NCI-H1436 treated with DMSO at 0.1 percent for 48 hours (cell line): ENCODE measurements around the gene CHAMP1.
"Not testable (repeated sequence)": the region's sequence is repeated elsewhere in the genome, so short reads cannot be mapped to it uniquely, and the experiment has no call there.

ENCODE experiments used
- DNase-seq: peaks from one replicate; lab custom pipeline; 2025; lab: John Stamatoyannopoulos, UW

The CHAMP1 gene

DNA sequence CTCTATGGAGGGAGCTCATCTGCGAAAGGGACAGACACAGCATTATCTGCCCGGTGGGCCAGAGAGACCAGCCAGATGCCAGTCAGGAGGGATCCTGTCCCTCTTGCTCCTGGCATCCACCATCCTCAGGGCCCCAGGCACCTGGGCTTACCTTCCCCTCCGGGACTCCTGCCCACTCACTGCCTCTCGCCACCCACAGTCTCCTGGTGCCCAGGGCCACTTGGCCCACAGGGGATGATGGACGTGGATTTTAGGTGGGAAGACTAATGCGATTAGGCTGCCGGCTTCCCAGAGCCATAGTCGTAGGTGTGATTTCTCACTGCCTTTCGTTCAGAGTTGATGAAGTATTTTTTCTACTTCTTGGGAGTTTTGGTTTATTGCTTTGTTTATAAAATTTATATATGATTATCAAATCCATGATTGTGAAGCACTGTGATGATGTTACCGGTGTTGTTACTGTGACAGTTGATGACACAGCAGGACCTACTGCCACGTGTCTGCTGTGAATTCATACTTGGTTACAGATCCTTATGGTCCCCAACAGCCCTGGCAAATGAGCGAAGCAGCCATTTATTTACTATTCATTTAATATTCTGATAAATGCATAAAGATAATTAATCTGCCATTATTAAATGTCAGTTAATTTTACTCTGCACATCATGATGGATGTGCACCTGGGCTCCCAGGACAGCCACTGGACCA lies 14.5 kb upstream of the CHAMP1 start:
- DNase-seq: no peak

DNA sequence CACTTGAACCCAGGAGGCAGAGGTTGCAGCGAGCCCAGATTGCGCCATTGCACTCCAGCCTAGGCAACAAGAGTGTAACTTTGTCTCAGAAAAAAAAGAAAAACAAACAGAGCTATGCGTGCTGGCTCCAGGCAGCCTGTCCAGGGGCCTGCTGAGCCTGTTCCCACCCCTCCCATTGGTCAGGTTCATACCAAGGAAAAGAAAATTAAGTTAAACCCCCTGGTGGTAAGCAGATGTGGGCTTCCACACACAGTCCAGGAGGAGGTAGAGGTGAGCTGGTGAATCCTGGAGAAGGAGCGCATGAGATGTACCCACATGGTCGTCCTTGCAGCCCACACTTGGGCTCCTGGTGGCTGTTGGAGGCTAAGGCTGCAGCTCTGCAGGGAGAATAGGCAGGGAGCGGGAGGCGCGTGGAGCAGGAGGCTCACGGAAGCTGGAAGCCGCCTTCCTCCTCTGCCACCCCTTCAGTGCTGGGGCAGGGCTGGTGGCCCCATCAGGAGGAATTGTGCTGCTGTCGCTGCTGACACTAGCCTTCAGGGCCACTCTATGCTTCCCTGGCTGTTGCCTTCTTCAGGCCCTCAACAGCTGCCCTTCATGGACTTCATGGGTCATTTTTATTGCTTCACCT lies 10.5 kb upstream of the CHAMP1 start:
- no peak for DNase-seq

GRCh38 chr13:114304346-114305034 lies 9.8 kb upstream of the CHAMP1 start:
- no peak for DNase-seq

DNA sequence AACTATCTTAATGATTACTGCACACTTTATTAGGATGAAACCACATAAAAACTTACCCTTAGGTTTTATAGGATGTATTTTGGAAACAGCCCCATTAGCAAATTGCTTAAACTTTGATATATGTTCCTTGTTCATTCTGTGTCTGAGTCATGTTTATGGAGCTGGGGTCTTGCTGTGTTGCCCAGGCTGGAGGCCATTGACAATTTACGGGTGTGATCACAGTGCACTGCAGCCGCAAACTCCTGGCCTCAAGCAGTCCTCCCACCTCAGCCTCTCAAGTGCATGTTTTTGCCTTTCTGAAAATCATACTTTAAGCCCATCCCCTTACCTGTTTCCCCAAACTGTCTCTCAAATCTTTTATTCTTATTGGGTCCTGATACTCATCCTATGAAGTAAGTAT lies 5.2 kb upstream of the CHAMP1 start:
- DNase-seq: no peak

- no peak for DNase-seq
Observed at GRCh38 chr13:114309806-114310410, 4.4 kb upstream of the CHAMP1 start.

DNA sequence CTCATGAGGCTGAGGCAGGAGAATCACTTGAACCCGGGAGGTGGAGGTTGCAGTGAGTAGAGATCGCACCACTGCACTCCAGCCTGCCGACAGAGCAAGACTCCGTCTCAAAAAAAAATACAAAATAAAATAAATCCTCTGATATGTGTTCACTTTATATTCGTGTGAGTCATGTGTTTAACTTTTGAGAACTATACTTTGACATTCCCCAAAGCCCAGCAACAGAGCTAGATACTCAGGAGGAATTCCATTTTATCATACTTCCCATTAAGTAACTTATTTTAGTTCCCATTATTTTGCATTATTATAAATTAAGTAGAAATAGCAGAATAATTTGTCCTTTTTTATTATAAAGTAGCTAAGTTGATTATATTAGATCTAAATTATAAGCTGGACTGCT lies 3.3 kb upstream of the CHAMP1 start:
- no peak for DNase-seq

DNA sequence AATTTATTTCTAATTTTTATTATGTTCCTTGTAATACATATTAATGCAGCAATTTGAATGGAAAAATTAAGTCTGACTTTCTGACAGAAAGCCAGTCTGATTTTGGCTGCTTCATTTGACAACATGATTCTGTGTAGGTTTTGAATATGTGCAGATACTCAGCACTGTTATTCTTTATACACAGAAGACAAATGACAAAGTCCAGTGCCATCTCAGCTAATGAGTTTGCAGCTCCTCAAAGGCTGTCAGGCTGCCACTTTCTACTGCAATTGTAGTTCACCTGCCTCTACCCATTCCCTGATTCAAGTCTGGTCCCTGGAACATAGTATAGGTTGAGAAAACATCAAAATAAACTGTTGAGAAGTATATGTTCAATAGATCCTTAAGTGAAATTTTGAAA lies 2.9 kb upstream of the CHAMP1 start:
- no peak for DNase-seq

DNA sequence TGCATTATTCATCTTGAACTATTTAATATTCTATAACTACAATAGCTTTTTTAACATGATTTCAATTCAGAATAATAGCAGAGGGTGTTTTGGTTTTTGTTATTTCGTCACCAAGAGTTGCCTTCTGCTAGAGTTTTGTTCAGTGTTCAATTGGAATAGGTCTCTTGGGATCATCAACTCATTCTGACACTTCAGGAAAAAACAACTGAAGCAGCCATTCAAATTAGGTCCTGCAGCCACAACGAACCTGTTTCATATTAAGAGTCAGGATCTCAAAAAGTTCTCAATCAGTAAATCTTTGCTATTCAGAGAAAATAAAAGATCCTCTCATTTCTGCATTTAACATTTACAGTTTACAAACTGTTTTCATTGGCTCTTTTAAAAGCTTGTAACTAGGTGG lies 2.4 kb upstream of the CHAMP1 start:
- peak; percentile 31 for DNase-seq

DNA sequence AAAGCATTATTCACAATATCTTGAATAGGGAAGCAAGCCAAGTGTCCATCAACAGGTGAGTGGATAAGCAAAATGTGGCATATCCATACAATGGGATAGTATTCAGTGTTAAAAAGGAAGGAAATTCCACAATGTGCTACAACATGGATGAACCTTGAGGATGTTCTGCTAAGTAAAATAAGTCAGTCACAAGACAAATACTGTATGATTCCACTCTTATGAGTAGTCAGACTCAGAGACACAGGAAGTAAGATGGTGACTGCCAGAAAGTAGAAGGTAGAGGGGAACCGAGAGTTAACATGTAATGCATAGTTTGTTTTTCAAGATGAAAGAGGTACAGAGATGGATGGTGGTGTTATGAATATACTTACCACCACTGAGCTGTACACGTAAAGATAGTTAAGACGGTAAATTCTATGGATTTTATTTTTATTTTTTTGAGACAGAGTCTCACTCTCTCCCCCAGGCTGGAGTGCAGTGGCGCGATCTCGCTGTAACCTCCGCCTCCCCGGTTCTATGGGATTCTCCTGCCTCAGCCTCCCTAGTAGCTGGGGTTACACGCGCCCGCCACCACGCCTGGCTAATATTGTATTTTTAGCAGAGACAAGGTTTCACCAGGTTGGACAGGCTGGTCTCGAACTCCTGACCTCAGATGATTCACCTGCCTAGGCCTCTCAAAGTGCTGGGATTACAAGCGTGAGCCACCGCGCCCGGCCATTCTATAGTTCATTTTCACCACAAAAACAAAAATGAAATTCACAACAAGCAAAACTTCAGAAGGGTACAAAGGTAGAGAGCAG lies 1.0 kb upstream of the CHAMP1 start:
- DNase-seq: no peak

- no peak for DNase-seq
Observed at GRCh38 chr13:114315074-114315785, 927 bp downstream of the CHAMP1 start.

DNA sequence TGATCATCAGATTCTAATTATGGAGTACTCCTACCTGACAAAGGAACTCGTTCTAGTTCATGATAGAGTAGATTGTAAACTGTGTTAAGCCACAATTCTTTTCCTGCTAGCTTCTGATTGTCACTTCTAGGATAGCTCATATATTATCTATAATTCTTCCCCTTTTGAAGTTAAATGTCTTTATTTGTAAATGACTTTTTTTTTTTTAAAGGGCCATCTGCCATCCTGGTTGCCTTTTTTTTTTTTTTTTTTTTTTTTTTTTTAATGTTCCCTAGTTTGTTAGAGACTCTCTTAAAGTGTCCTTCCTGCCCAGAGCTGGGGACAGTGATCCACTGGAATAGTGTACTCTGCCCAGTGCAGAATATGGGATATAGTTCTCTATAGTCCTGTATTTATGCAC lies 4.3 kb downstream of the CHAMP1 start:
- DNase-seq: no peak

DNA sequence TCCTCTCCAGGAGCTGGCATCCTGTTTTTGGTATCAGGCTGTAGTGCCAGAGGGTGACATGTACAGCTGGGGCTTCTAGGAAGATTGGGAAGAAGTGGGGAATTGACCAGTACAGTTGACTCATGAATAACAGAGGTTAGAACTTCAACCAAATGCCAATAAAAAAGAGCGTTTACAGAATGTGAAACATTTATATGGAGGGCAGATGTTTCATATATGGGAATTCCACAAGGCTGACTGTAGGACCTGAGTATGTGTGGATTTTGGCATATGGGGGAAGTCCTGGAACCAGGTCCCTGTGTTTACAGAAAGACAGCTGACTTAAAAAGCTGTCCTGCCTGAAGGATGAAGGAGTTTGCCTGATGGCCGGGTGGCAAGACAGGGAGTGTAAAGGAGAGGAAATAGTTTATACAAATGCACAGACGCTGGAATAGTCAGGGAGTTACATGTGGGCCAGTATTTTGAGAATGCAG lies 5.2 kb downstream of the CHAMP1 start:
- no peak for DNase-seq

GRCh38 chr13:114320065-114320464 lies 5.8 kb downstream of the CHAMP1 start:
- DNase-seq: no peak

DNA sequence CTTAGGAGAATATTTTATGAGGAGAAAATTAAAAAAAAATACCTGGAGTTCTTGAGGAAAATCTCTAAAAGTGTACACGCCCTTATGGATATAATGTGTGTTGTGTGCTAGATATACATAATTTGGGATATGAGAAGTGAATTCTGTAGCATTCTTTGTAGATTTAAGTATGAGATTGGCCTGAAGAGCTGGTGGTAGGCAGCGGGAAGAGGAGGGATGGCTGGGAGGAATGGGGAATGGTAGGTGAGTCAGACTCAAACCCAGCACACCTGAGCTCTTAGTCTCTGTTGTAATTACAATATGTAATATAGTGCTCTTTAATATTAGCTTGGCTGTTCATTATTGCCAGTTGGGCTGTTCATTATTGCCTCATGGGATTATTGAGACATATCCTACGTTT lies 7.0 kb downstream of the CHAMP1 start:
- DNase-seq: no peak

DNA sequence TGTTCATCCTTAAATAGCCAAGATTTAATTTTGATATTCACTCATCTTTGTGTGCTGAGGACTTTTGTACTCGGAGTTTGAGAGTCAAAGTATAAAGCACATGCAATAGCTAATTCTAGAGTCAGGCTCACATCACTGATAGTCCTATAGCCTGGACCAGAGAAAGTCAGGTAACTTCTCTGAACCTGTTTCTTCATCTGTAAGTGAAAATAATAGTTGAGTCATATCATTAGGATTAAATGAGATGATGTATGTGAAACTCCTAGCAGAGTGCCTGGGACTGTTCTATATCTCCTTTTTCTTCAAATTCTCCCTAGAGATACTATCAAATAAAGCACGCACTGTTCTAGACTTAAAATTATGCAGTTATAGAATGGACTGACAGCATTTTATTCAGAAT lies 9.0 kb downstream of the CHAMP1 start:
- no peak for DNase-seq

GRCh38 chr13:114324334-114324733 lies 10.0 kb downstream of the CHAMP1 start:
- DNase-seq: no peak

GRCh38 chr13:114325729-114326128 lies 11.4 kb downstream of the CHAMP1 start:
- no peak for DNase-seq

GRCh38 chr13:114328034-114328433 lies 13.7 kb downstream of the CHAMP1 start:
- no peak for DNase-seq

- no peak for DNase-seq
Observed at GRCh38 chr13:114328595-114328994, 14.3 kb downstream of the CHAMP1 start.

DNA sequence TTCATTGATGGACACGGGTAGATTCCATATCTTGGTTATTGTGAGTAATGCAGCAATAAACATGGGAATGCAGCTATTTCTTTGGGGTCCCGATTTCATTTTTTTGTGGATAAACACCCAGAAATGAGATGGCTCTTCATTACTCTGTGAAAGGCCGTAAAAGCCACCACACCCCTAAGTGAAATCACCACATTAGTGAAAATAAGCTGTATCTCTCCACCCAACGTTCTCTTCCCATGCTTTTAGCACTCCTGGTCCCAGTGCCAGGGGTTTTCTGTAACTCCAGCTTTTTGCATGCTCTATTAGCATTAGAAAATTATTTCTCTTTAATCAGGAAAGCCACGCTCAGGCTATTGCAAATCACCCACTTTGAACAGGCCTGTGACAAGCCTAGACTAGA lies 15.8 kb downstream of the CHAMP1 start:
- no peak for DNase-seq

- DNase-seq: not testable (repeated sequence)
Observed at GRCh38 chr13:114333881-114334280, 19.6 kb downstream of the CHAMP1 start.
